ENCODE data around the gene SRP72.
"Not testable (repeated sequence)": the region's sequence is repeated elsewhere in the genome, so short reads cannot be mapped to it uniquely, and the experiment has no call there.

SRP72 gene

GRCh38 chr4:56465599-56466295, 1.7 kb upstream of the SRP72 start:
- no peaks in the 10 kb centered on the region for H3K27me3 ChIP-seq
- H3K36me3 ChIP-seq: peaks cover 15% of the 10 kb centered on the region
- no peaks in the 10 kb centered on the region for H3K9me3 ChIP-seq
- no peak overlapping the region for H3K27ac ChIP-seq
- no peak overlapping the region for H3K4me3 ChIP-seq (ENCODE audit: low read depth in 1 of 2, low read length in 1 of 2)
- H3K4me1 ChIP-seq (ENCODE audit: control insufficient read depth in 1 of 2, insufficient read depth in 1 of 2, low read depth in 1 of 2, low read length in 1 of 2): peaks cover 27 to 29% of the 10 kb centered on the region in 2 experiments
- no peak for TF ChIP-seq CTCF (IDR thresholded peaks at IDR 0.05)

GRCh38 chr4:56466296-56466761, 1.1 kb upstream of the SRP72 start:
- H3K27me3 ChIP-seq, H3K9me3 ChIP-seq, H3K36me3 ChIP-seq: not testable (repeated sequence)
- peaks cover 27 to 29% of the 10 kb centered on the region in 2 experiments for H3K4me1 ChIP-seq (ENCODE audit: control insufficient read depth in 1 of 2, insufficient read depth in 1 of 2, low read depth in 1 of 2, low read length in 1 of 2)
- H3K27ac ChIP-seq: peak overlapping the region; percentile 88
- peak overlapping the region; percentile 71 to 100 for H3K4me3 ChIP-seq (ENCODE audit: low read depth in 1 of 2, low read length in 1 of 2)

GRCh38 chr4:56466910-56467283, 520 bp upstream of the SRP72 start:
- H3K36me3 ChIP-seq: peaks cover 13% of the 10 kb centered on the region
- no peaks in the 10 kb centered on the region for H3K9me3 ChIP-seq
- peak overlapping the region; percentile 88 for H3K27ac ChIP-seq
- no peaks in the 10 kb centered on the region for H3K27me3 ChIP-seq
- H3K4me3 ChIP-seq (ENCODE audit: low read depth in 1 of 2, low read length in 1 of 2): peak overlapping the region; percentile 71 to 100
- no peak for TF ChIP-seq CTCF (IDR thresholded peaks at IDR 0.05)
- H3K4me1 ChIP-seq (ENCODE audit: control insufficient read depth in 1 of 2, insufficient read depth in 1 of 2, low read depth in 1 of 2, low read length in 1 of 2): peaks cover 27 to 29% of the 10 kb centered on the region in 2 experiments

GRCh38 chr4:56468097-56468422, 643 bp downstream of the SRP72 start:
- H3K4me1 ChIP-seq (ENCODE audit: control insufficient read depth in 1 of 2, insufficient read depth in 1 of 2, low read depth in 1 of 2, low read length in 1 of 2): peaks cover 27 to 29% of the 10 kb centered on the region in 2 experiments
- no peak for TF ChIP-seq CTCF (IDR thresholded peaks at IDR 0.05)
- peak overlapping the region; percentile 88 for H3K27ac ChIP-seq
- peaks cover 15% of the 10 kb centered on the region for H3K36me3 ChIP-seq
- no peaks in the 10 kb centered on the region for H3K27me3 ChIP-seq
- H3K4me3 ChIP-seq (ENCODE audit: low read depth in 1 of 2, low read length in 1 of 2): peak overlapping the region; percentile 71 to 100
- no peaks in the 10 kb centered on the region for H3K9me3 ChIP-seq

GRCh38 chr4:56469489-56470210, 2.2 kb downstream of the SRP72 start:
- Histone ChIP-seq H3K36me3 (peaks cover 24% of the 10 kb centered on the region), H3K27me3 (no peaks in the 10 kb centered on the region), H3K9me3 (no peaks in the 10 kb centered on the region), H3K4me3 (ENCODE audit: low read depth in 1 of 2, low read length in 1 of 2) (no peak overlapping the region), H3K4me1 (ENCODE audit: control insufficient read depth in 1 of 2, insufficient read depth in 1 of 2, low read depth in 1 of 2, low read length in 1 of 2) (peaks cover 27 to 29% of the 10 kb centered on the region in 2 experiments), H3K27ac (no peak overlapping the region)
- TF ChIP-seq CTCF (IDR thresholded peaks at IDR 0.05): no peak

GRCh38 chr4:56475917-56476316, 8.5 kb downstream of the SRP72 start:
- no peak overlapping the region for H3K4me3 ChIP-seq (ENCODE audit: low read depth in 1 of 2, low read length in 1 of 2)
- H3K36me3 ChIP-seq: peaks cover 55% of the 10 kb centered on the region
- no peak overlapping the region for H3K27ac ChIP-seq
- H3K9me3 ChIP-seq: no peaks in the 10 kb centered on the region
- no peaks in the 10 kb centered on the region for H3K27me3 ChIP-seq
- TF ChIP-seq CTCF (IDR thresholded peaks at IDR 0.05): no peak
- peaks cover 4 to 7% of the 10 kb centered on the region in 2 experiments for H3K4me1 ChIP-seq (ENCODE audit: control insufficient read depth in 1 of 2, insufficient read depth in 1 of 2, low read depth in 1 of 2, low read length in 1 of 2)
